ENCODE results near the gene HNRNPAB. TPM values are rescaled to one million over a fixed set of nuclear protein-coding genes. Genes with fewer than 3 reads are reported as not detected.

HNRNPAB gene
- total RNA-seq, 1 experiment from 2014 or later: 547 TPM

DNA sequence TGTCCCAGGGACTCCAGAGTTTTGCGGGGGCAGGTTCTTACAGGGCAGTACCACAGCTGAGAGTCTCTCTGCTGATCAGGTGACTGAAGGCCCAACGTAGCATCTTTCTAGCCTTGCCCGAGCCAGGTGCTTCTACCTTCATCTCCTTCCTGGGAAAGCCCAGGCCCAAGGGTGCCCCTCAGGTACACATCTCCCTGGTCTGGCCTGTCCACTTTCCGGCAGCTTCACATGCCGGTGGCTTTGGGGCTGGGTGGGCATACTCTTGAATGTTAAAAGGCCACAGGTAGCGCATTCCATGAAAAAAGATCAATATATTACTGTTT, 33.9 kb downstream of the HNRNPAB start:
- Histone ChIP-seq H3K4me2 (ENCODE audit: insufficient read depth, insufficient read length, low read length) (no peak overlapping the region), H2AFZ (ENCODE audit: low read length) (no peak overlapping the region), H3T11ph (ENCODE audit: low read length) (no peak overlapping the region), H3K27me3 (ENCODE audit: insufficient read depth, low read length) (no peaks in the 10 kb centered on the region), H4K8ac (replicated peaks; ENCODE audit: insufficient read length, low read depth, low read length) (no peak overlapping the region), H3K4me1 (ENCODE audit: insufficient read depth, low read length) (no peaks in the 10 kb centered on the region), H3K9ac (ENCODE audit: extremely low read depth, insufficient read length, low read length) (no peak overlapping the region), H3K23ac (ENCODE audit: insufficient read length, low read depth, low read length) (no peak overlapping the region), H2BK120ac (ENCODE audit: low read depth, low read length, poor library complexity, severe bottlenecking) (no peak overlapping the region), H3K56ac (ENCODE audit: insufficient read length, low read depth, low read length) (no peak overlapping the region), H2BK5ac (ENCODE audit: insufficient read length, low read length) (no peak overlapping the region), H4K20me1 (ENCODE audit: control insufficient read depth, insufficient read depth, insufficient read length) (peaks cover 2% of the 10 kb centered on the region), H3K27ac (ENCODE audit: insufficient read length, low read depth, low read length) (no peak overlapping the region), H3K9me3 (ENCODE audit: control insufficient read depth, low read depth, low read length) (no peaks in the 10 kb centered on the region), H3K14ac (ENCODE audit: insufficient read depth, low read length) (no peak overlapping the region), H3K18ac (ENCODE audit: insufficient read length, low read depth, low read length) (no peak overlapping the region), H3K79me2 (ENCODE audit: insufficient read depth, low read length) (no peaks in the 10 kb centered on the region), H2BK20ac (ENCODE audit: low read depth, low read length, poor library complexity, severe bottlenecking) (no peak overlapping the region), H3K23me2 (ENCODE audit: insufficient read length, low read depth, low read length, poor library complexity, severe bottlenecking) (peaks cover 4% of the 10 kb centered on the region), H2AK5ac (ENCODE audit: insufficient read length, low read length) (no peak overlapping the region), H4K5ac (ENCODE audit: insufficient read length, low read depth, low read length) (no peak overlapping the region), H3K4ac (ENCODE audit: low read depth, low read length) (no peak overlapping the region), H2BK15ac (ENCODE audit: low read depth, low read length) (no peak overlapping the region), H3K79me1 (ENCODE audit: insufficient read depth, low read depth, low read length, poor library complexity, severe bottlenecking) (no peaks in the 10 kb centered on the region), H2BK12ac (ENCODE audit: insufficient read length, low read depth, low read length) (no peak overlapping the region), H4K91ac (ENCODE audit: insufficient read length, low read depth, low read length) (no peak overlapping the region)
- H3K4me1 Mint-ChIP-seq: peaks cover 11 to 12% of the 10 kb centered on the region in 2 experiments
- no peaks in the 10 kb centered on the region; a peak in 2 of 5 replicates for H3K9me3 Mint-ChIP-seq
- DNase-seq: no peak
- no peaks in the 10 kb centered on the region for H3K36me3 Mint-ChIP-seq (ENCODE audit: insufficient read depth in 1 of 3, low read depth in 3 of 3)
- H3K27ac Mint-ChIP-seq: no peak overlapping the region; a peak in 1 of 7 replicates
- WGBS (ENCODE audit: extremely low coverage, insufficient read length, low lambda C conversion rate): no CpG with 5 or more reads among the region's 6 CpGs
- TF ChIP-seq, protein P1, sequence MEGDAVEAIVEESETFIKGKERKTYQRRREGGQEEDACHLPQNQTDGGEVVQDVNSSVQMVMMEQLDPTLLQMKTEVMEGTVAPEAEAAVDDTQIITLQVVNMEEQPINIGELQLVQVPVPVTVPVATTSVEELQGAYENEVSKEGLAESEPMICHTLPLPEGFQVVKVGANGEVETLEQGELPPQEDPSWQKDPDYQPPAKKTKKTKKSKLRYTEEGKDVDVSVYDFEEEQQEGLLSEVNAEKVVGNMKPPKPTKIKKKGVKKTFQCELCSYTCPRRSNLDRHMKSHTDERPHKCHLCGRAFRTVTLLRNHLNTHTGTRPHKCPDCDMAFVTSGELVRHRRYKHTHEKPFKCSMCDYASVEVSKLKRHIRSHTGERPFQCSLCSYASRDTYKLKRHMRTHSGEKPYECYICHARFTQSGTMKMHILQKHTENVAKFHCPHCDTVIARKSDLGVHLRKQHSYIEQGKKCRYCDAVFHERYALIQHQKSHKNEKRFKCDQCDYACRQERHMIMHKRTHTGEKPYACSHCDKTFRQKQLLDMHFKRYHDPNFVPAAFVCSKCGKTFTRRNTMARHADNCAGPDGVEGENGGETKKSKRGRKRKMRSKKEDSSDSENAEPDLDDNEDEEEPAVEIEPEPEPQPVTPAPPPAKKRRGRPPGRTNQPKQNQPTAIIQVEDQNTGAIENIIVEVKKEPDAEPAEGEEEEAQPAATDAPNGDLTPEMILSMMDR (conservative IDR thresholded peaks at IDR 0.05): no peak
- H3K4me3 Mint-ChIP-seq: no peak overlapping the region
- H3K27me3 Mint-ChIP-seq (ENCODE audit: low read depth): peaks cover 4% of the 10 kb centered on the region
